NT2/D1 (cell line): ENCODE data around the gene CDYL2.
A peak's percentile ranks its signal among the peaks of the same experiment; 100 is the strongest.

Source experiments
- DNase-seq: peaks from one replicate; pipeline ENCODE4 v3.0.0-alpha.2; 2011; ENCODE audit warnings: low read depth, low spot score
- H3K27me3 ChIP-seq: 2 replicates; pipeline ENCODE4 v1.6.0; 2011; ENCODE audit warnings: mild to moderate bottlenecking; ENCODE audit not compliant: insufficient read length, insufficient read depth
- H3K36me3 ChIP-seq: 2 replicates; pipeline ENCODE4 v1.6.1; 2011; ENCODE audit warnings: mild to moderate bottlenecking, low read length, mixed read lengths; ENCODE audit not compliant: insufficient read depth, insufficient read length
- H3K4me1 ChIP-seq: 2 replicates; pipeline ENCODE4 v1.5.1; 2011; ENCODE audit not compliant: insufficient read depth, insufficient read length
- H3K4me3 ChIP-seq: 2 replicates; pipeline ENCODE4 v1.5.1; 2011; ENCODE audit warnings: low read depth; ENCODE audit not compliant: insufficient read length
- H3K9ac ChIP-seq: 2 replicates; pipeline ENCODE4 v1.6.0; 2011; ENCODE audit warnings: low read depth; ENCODE audit not compliant: insufficient read length
- H3K9me3 ChIP-seq: 2 replicates; pipeline ENCODE4 v1.5.1; 2011; ENCODE audit warnings: mild to moderate bottlenecking, low read length; ENCODE audit not compliant: insufficient read depth
- SUZ12 ChIP-seq: IDR thresholded peaks from 2 replicates; pipeline ENCODE4 v1.6.1; 2011; ENCODE audit not compliant: insufficient read length, insufficient read depth; ENCODE audit errors: extremely low read depth
- YY1 ChIP-seq: IDR thresholded peaks from 2 replicates; pipeline ENCODE4 v1.6.1; 2011; ENCODE audit not compliant: insufficient read length, insufficient read depth
- ZNF274 ChIP-seq: IDR thresholded peaks from 2 replicates; pipeline ENCODE4 v1.6.1; 2011; ENCODE audit warnings: mild to moderate bottlenecking, low read depth, low read length

Gene CDYL2

GRCh38 chr16:80693553-80693952 is 110.8 kb downstream of the CDYL2 start:
- DNase-seq = no peak
- TF ChIP-seq ZNF274 (no peak), YY1 (no peak), SUZ12 (no peak)
- H3K27me3 ChIP-seq = no peaks in the 10 kb centered on the region

GRCh38 chr16:80692270-80692669 is 112.1 kb downstream of the CDYL2 start:
- no peak for DNase-seq
- no peaks in the 10 kb centered on the region for H3K4me1 ChIP-seq
- TF ChIP-seq SUZ12 (no peak), ZNF274 (no peak), YY1 (no peak)
- no peak overlapping the region for H3K9ac ChIP-seq
- H3K4me3 ChIP-seq = no peak overlapping the region
- H3K9me3 ChIP-seq = no peaks in the 10 kb centered on the region
- no peaks in the 10 kb centered on the region for H3K27me3 ChIP-seq
- no peaks in the 10 kb centered on the region for H3K36me3 ChIP-seq

More at GRCh38 chr16:80693553-80693952, 110.8 kb downstream of the CDYL2 start:
- H3K9ac ChIP-seq = no peak overlapping the region
- H3K4me1 ChIP-seq = no peaks in the 10 kb centered on the region
- no peak overlapping the region for H3K4me3 ChIP-seq
- no peaks in the 10 kb centered on the region for H3K36me3 ChIP-seq
- H3K9me3 ChIP-seq = no peaks in the 10 kb centered on the region

GRCh38 chr16:80691111-80691741 is 113.2 kb downstream of the CDYL2 start:
- TF ChIP-seq SUZ12 (no peak), ZNF274 (no peak), YY1 (no peak)
- Histone ChIP-seq H3K27me3 (no peaks in the 10 kb centered on the region), H3K4me3 (no peak overlapping the region), H3K9ac (no peak overlapping the region), H3K9me3 (no peaks in the 10 kb centered on the region), H3K36me3 (no peaks in the 10 kb centered on the region), H3K4me1 (no peaks in the 10 kb centered on the region)
- DNase-seq = no peak

GRCh38 chr16:80689487-80689886 is 114.9 kb downstream of the CDYL2 start:
- DNase-seq = no peak
- Histone ChIP-seq H3K9ac (no peak overlapping the region), H3K9me3 (no peaks in the 10 kb centered on the region), H3K4me1 (no peaks in the 10 kb centered on the region), H3K36me3 (no peaks in the 10 kb centered on the region), H3K27me3 (no peaks in the 10 kb centered on the region), H3K4me3 (no peak overlapping the region)
- TF ChIP-seq YY1 = no peak
- TF ChIP-seq SUZ12 = no peak
- TF ChIP-seq ZNF274 = no peak

- Histone ChIP-seq H3K36me3 (no peaks in the 10 kb centered on the region), H3K27me3 (no peaks in the 10 kb centered on the region), H3K9me3 (no peaks in the 10 kb centered on the region), H3K9ac (no peak overlapping the region), H3K4me1 (no peaks in the 10 kb centered on the region), H3K4me3 (no peak overlapping the region)
- no peak for TF ChIP-seq ZNF274
- no peak for TF ChIP-seq SUZ12
- no peak for TF ChIP-seq YY1
- no peak for DNase-seq
Measured at GRCh38 chr16:80687606-80688005, 116.8 kb downstream of the CDYL2 start.

GRCh38 chr16:80684906-80685305 is 119.5 kb downstream of the CDYL2 start:
- Histone ChIP-seq H3K9ac (no peak overlapping the region), H3K4me3 (no peak overlapping the region), H3K9me3 (no peaks in the 10 kb centered on the region), H3K36me3 (no peaks in the 10 kb centered on the region), H3K4me1 (no peaks in the 10 kb centered on the region), H3K27me3 (no peaks in the 10 kb centered on the region)
- TF ChIP-seq ZNF274 = no peak
- TF ChIP-seq YY1 = no peak
- no peak for TF ChIP-seq SUZ12
- no peak for DNase-seq

- Histone ChIP-seq H3K36me3 (no peaks in the 10 kb centered on the region), H3K9ac (no peak overlapping the region), H3K9me3 (no peaks in the 10 kb centered on the region; the same call in 1 of the 2 replicates), H3K27me3 (no peaks in the 10 kb centered on the region), H3K4me3 (peak overlapping the region; percentile 9), H3K4me1 (no peaks in the 10 kb centered on the region)
- DNase-seq = no peak
- TF ChIP-seq YY1 = no peak
- TF ChIP-seq ZNF274 = no peak
- no peak for TF ChIP-seq SUZ12
Measured at GRCh38 chr16:80684136-80684765, 120.1 kb downstream of the CDYL2 start.
